Esophagus squamous epithelium (tissue), 4 donors: ENCODE results near the gene KRTAP5-5.
A peak's percentile ranks its signal among the peaks of the same experiment; 100 is the strongest.

Experiments used
- CTCF ChIP-seq, 6 experiments: fragments of 450-650 bp in 4 of 6; fragments of 200-600 bp in 2 of 6; sonication (generic) in 2 of 6; IDR thresholded peaks; one replicate each; pipeline ENCODE4 v1.5.1; 2016 to 2019; ENCODE audit warnings: antibody characterized with exemption in 6 of 6, mild to moderate bottlenecking in 4 of 6, moderate library complexity in 4 of 6
- POLR2A ChIP-seq, 4 donors: fragments of 450-650 bp; IDR thresholded peaks; one replicate each; pipeline ENCODE4 v1.6.1; 2017; ENCODE audit warnings: antibody characterized with exemption in 4 of 4, mild to moderate bottlenecking in 4 of 4, moderate library complexity in 3 of 4

GRCh38 chr11:1652771-1653540 is 23.4 kb downstream of the KRTAP5-5 start:
- peak; percentile 94 to 99 (median 98) for TF ChIP-seq CTCF (IDR thresholded peaks at IDR 0.05)
- no peak for TF ChIP-seq POLR2A (IDR thresholded peaks at IDR 0.05)
